PC-9 (cell line): ENCODE measurements around the gene PTPN11.
"Not testable (repeated sequence)": the region's sequence is repeated elsewhere in the genome, so short reads cannot be mapped to it uniquely, and the experiment has no call there.

Experiments
- CTCF ChIP-seq: fragments of 200-600 bp; sonication (generic); conservative IDR thresholded peaks from 2 replicates; pipeline ENCODE4 v1.6.1; 2017; ENCODE audit warnings: mixed run types, antibody characterized with exemption, mild to moderate bottlenecking, moderate library complexity
- EZH2 ChIP-seq: fragments of 200-600 bp; sonication (generic); IDR thresholded peaks from 2 replicates; pipeline ENCODE4 v1.8.0; 2017; ENCODE audit warnings: antibody characterized with exemption, low read depth

DNA sequence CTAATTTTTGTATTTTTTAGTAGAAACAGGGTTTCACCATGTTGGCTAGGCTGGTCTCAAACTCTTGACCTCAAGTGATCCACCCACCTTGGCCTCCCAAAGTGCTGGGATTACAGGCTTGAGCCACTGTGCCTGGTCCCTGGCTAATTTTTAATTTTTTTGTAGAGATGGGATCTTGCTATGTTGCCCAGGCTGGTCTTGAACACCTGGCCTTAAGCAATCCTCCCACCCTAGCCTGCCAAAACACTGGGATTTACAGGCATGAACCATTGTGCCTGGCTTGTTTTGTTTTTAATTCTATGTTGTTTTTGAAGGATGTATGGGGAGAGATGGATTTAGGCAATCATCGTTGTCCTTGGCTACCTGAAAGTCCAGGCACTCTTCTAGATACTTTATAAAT, 19.9 kb downstream of the PTPN11 start:
- TF ChIP-seq CTCF, EZH2: not testable (repeated sequence)
